ENCODE results near the gene TMEM235. TPM values are rescaled to one million over a fixed set of nuclear protein-coding genes. Genes with fewer than 3 reads are reported as not detected.

The TMEM235 gene
- total and polyA plus RNA-seq, 9 of the 15 experiments (the other 6 are each of a cell fraction or from before 2014, with no cell fraction given) = not detected

GRCh38 chr17:78182504-78182903 is 48.9 kb upstream of the TMEM235 start:
- Histone ChIP-seq H3K9me3 (replicated peaks; ENCODE audit: control insufficient read depth, insufficient read depth, low read depth, low read length) (no peaks in the 10 kb centered on the region), H3K4me1 (replicated peaks in 1 of 2; ENCODE audit: control insufficient read depth in 2 of 2, insufficient read depth in 2 of 2, low read length in 2 of 2) (peaks cover 19 to 39% of the 10 kb centered on the region in 2 experiments), H3K27me3 (ENCODE audit: control insufficient read depth in 2 of 2, insufficient read depth in 2 of 2, low read length in 2 of 2) (no peaks in the 10 kb centered on the region), H3K9me1 (ENCODE audit: control insufficient read depth, insufficient read depth, low read length) (no peaks in the 10 kb centered on the region), H3K4me2 (ENCODE audit: insufficient read depth, low read length) (no peak overlapping the region), H3K27ac (ENCODE audit: extremely low read depth, low read depth, low read length) (no peak overlapping the region), H4K20me1 (replicated peaks; ENCODE audit: control insufficient read depth, insufficient read depth, low read length) (peaks cover 14% of the 10 kb centered on the region), H3K4me3 (no peak overlapping the region), H3K36me3 (ENCODE audit: control insufficient read depth, insufficient read depth, low read length) (peaks cover 80% of the 10 kb centered on the region; the same call in 2 of the 3 replicates), H2AFZ (ENCODE audit: low read depth, low read length) (no peak overlapping the region), H3K79me2 (ENCODE audit: control insufficient read depth, insufficient read depth, low read length) (peaks cover 50% of the 10 kb centered on the region), H3K9ac (ENCODE audit: insufficient read depth in 1 of 2, low read depth in 2 of 2, low read length in 2 of 2) (peak overlapping the region in 1 of 2 experiments; percentile 24; a peak in 1 of 4 replicates)
- ChIA-PET CTCF (ENCODE audit: low intra/inter-chr PET ratio) (no interaction called here), POLR2A (interaction anchor here (2.3 kb wide), 1 partner anchor 11 kb away, joined by 14 read pairs; no protein-coding TSS in a partner anchor)
- in situ Hi-C loops (cut with MboI) = no loop called here
- 93% methylated on average over 11 of the region's 13 CpGs for WGBS (ENCODE audit: insufficient coverage, low coverage, missing lambda C conversion rate)
- intact Hi-C loops (cut with micrococcal nuclease) = no loop called here
- BruUV-seq (replicated peaks) = no TSS peak
- DNase-seq (ENCODE audit: extremely low read depth in 1 of 4, low spot score in 3 of 4) (no peak), ATAC-seq (no peak), FAIRE-seq (no peak)
- TF ChIP-seq POLR2G (IDR thresholded peaks at IDR 0.05; ENCODE audit: low read depth, low read length) (peak; percentile 41; the same call in 1 of the 2 replicates), RBFOX2 (IDR thresholded peaks at IDR 0.05; ENCODE audit: low read depth, low read length) (peak; percentile 51), TAF15 (IDR thresholded peaks at IDR 0.05; ENCODE audit: low read depth, low read length) (no peak), SMARCE1 (IDR thresholded peaks at IDR 0.05) (no peak), ZNF644 (tag; IDR thresholded peaks at IDR 0.05; ENCODE audit: low read depth) (no peak), BCLAF1 (IDR thresholded peaks at IDR 0.05; ENCODE audit: borderline replicate concordance in 1 of 2, control insufficient read depth in 1 of 2, low read depth in 2 of 2, low read length in 1 of 2) (no peak), NR3C1 (CRISPR knock-in tag; IDR thresholded peaks at IDR 0.05) (no peak), ZNF740 (CRISPR knock-in tag; IDR thresholded peaks at IDR 0.05) (no peak), ZNF740 (tag; IDR thresholded peaks at IDR 0.05) (no peak), NR2C2 (CRISPR knock-in tag; IDR thresholded peaks at IDR 0.05) (no peak), NR2C2 (tag; IDR thresholded peaks at IDR 0.05) (no peak)
